HepG2 (cell line): Measurements from ENCODE around the gene NPR3. TPM values are rescaled to one million over a fixed set of nuclear protein-coding genes. Genes with fewer than 3 reads are reported as not detected.
A peak's percentile ranks its signal among the peaks of the same experiment; 100 is the strongest.

Source experiments
- ATAC-seq: fragments of 200-7000 bp; cut with Tn5 transposase; 3 replicates; pipeline ENCODE4 v1.9.1; 2020; ENCODE audit warnings: mild to moderate bottlenecking, moderate library complexity
- BruUV-seq: library from RNA; stranded (reverse); fragments of 400-500 nt; replicated peaks from 2 replicates; lab custom pipeline; 2021; lab: Mats Ljungman, UMichigan
- CTCF ChIA-PET: fragments of 300-600 bp; formaldehyde crosslinking; extraction: SDS; loops from one replicate; lab custom pipeline; 2021; ENCODE audit warnings: low total read pairs, inconsistent platforms, low intra/inter-chr PET ratio; lab: Yijun Ruan, JAX
- POLR2A ChIA-PET: fragments of 350-600 bp; sonication (Branson Sonifier 250); formaldehyde crosslinking; loops from one replicate; lab custom pipeline; 2020; ENCODE audit warnings: antibody characterized with exemption, inconsistent platforms; lab: Yijun Ruan, JAX
- DNase-seq: peaks from one replicate; pipeline ENCODE4 v3.0.0-alpha.2; 2015; ENCODE audit warnings: low spot score
- FAIRE-seq: peaks from 3 replicates; lab custom pipeline; 2011; peaks lifted over from hg19 to GRCh38; lab: Jason Lieb, UNC
- H2AFZ ChIP-seq: one replicate; pipeline ENCODE4 v1.6.1; 2011; ENCODE audit warnings: low read length, inconsistent platforms
- H3K27ac ChIP-seq: fragments of 300-600 bp; 3 replicates; pipeline ENCODE4 v1.8.0; 2011; ENCODE audit warnings: mixed run types, mild to moderate bottlenecking, mixed read lengths, low read length, inconsistent platforms; ENCODE audit not compliant: insufficient read depth; ENCODE audit errors: extremely low read length
- H3K27me3 ChIP-seq, 2 experiments: fragments of 200-600 bp in 1 of 2; 2 replicates in 1 of 2; 3 replicates in 1 of 2; pipeline versions ENCODE4 v1.6.0 to v1.8.0; 2011; ENCODE audit warnings: low read length in 2 of 2, mild to moderate bottlenecking in 2 of 2, moderate library complexity in 2 of 2, inconsistent platforms in 1 of 2; ENCODE audit not compliant: insufficient read depth in 2 of 2, control insufficient read depth in 1 of 2
- H3K36me3 ChIP-seq, 2 experiments: fragments of 200-600 bp in 1 of 2; replicated peaks in 1 of 2; 2 replicates in 1 of 2; 3 replicates in 1 of 2; pipeline versions ENCODE4 v1.5.1 to v1.8.0; 2011; ENCODE audit warnings: low read length in 2 of 2, inconsistent platforms in 1 of 2; ENCODE audit not compliant: insufficient read depth in 2 of 2, control insufficient read depth in 1 of 2
- H3K4me1 ChIP-seq: 2 replicates; pipeline ENCODE4 v1.5.1; 2012; ENCODE audit warnings: low read length, inconsistent platforms; ENCODE audit not compliant: insufficient read depth
- H3K4me2 ChIP-seq: 2 replicates; pipeline ENCODE4 v1.6.0; 2011; ENCODE audit warnings: low read depth, low read length, inconsistent platforms
- H3K4me3 ChIP-seq, 3 experiments: fragments of 200-600 bp in 1 of 3; sonication (generic), shearing (Covaris generic) in 1 of 3; replicated peaks in 1 of 3; 2 replicates each; pipeline ENCODE4 v1.5.1; 2011 to 2016; ENCODE audit warnings: low read length in 3 of 3, inconsistent platforms in 2 of 3, low read depth in 2 of 3, mild to moderate bottlenecking in 2 of 3, control low read depth in 1 of 3, mixed read lengths in 1 of 3; ENCODE audit not compliant: insufficient read depth in 1 of 3
- H3K79me2 ChIP-seq: one replicate; pipeline ENCODE4 v1.6.1; 2011; ENCODE audit warnings: low read length, inconsistent platforms; ENCODE audit not compliant: insufficient read depth
- H3K9ac ChIP-seq: 2 replicates; pipeline ENCODE4 v1.6.0; 2011; ENCODE audit warnings: mild to moderate bottlenecking, low read depth, low read length, inconsistent platforms; ENCODE audit not compliant: insufficient read depth
- H3K9me3 ChIP-seq: 2 replicates; pipeline ENCODE4 v1.5.1; 2012; ENCODE audit warnings: mild to moderate bottlenecking, low read length
- H4K20me1 ChIP-seq: 2 replicates; pipeline ENCODE4 v1.6.0; 2011; ENCODE audit warnings: inconsistent platforms, mild to moderate bottlenecking, low read length, moderate library complexity; ENCODE audit not compliant: insufficient read depth
- HMG20B ChIP-seq: conservative IDR thresholded peaks from 2 replicates; pipeline ENCODE4 v1.6.1; 2016; ENCODE audit warnings: missing genetic modification reagents, missing compliant biosample characterization
- PAF1 ChIP-seq: IDR thresholded peaks from 2 replicates; pipeline ENCODE4 v1.6.1; 2016; ENCODE audit warnings: missing genetic modification reagents, missing compliant biosample characterization
- SOX5 ChIP-seq: IDR thresholded peaks from 2 replicates; pipeline ENCODE4 v1.6.1; 2016; ENCODE audit warnings: borderline replicate concordance
- TCF12 ChIP-seq, 2 experiments: fragments of 450-650 bp in 1 of 2; sonication (generic) in 1 of 2; formaldehyde crosslinking in 1 of 2; IDR thresholded peaks; 2 replicates each; pipeline versions ENCODE4 v1.6.1 to v1.8.0; 2017 to 2022; ENCODE audit warnings: antibody characterized with exemption in 1 of 2, mild to moderate bottlenecking in 1 of 2, missing genetic modification reagents in 1 of 2, moderate library complexity in 1 of 2
- ZFP1 ChIP-seq: IDR thresholded peaks from 2 replicates; pipeline ENCODE4 v1.6.1; 2016
- ZNF383 ChIP-seq: sonication (generic); formaldehyde crosslinking; IDR thresholded peaks from 2 replicates; pipeline ENCODE4 v1.4.0; 2020; ENCODE audit warnings: missing genetic modification reagents, mild to moderate bottlenecking, borderline replicate concordance
- ZNF746 ChIP-seq: sonication (generic); formaldehyde crosslinking; IDR thresholded peaks from 2 replicates; pipeline ENCODE4 v1.8.0; 2022; ENCODE audit warnings: mild to moderate bottlenecking, missing genetic modification reagents
- WGBS: methylation state at CpG from one replicate; pipeline ENCODE4 v1.1.6; 2017; ENCODE audit warnings: low lambda C conversion rate; 5-methylcytosine and 5-hydroxymethylcytosine counted together
- in situ Hi-C: cut with HindIII; loops from 2 replicates; pipeline ENCODE4 v1.10.0; 2017; ENCODE audit warnings: low pct_unique_long_range_greater_than_20kb; ENCODE audit not compliant: extremely low pct_ligation_motif_present
- intact Hi-C: fragments of 100-400 bp; cut with micrococcal nuclease; formaldehyde crosslinking; loops from one replicate; pipeline ENCODE4 v1.10.0; 2022; ENCODE audit not compliant: unreplicated experiment
- polyA plus RNA-seq, 8 experiments: library from polyadenylated mRNA; depleted of rRNA in 3 of 8; stranded (reverse) in 7 of 8; unstranded in 1 of 8; fragments of >200 nt; fragmentation: Illumina TruSeq in 4 of 8; extraction: Trizol in 4 of 8; gene quantifications; 2 replicates each; pipeline versions ENCODE4 v1.2.1 to v1.2.3, GENCODE V29; 2011 to 2016; ENCODE audit warnings: low read depth in 4 of 8, missing spikeins in 1 of 8, mixed read lengths in 1 of 8; ENCODE audit not compliant: insufficient read depth in 1 of 8
- total RNA-seq, 5 experiments: library from RNA; depleted of rRNA; stranded (reverse); fragments of >200 nt; fragmentation: Illumina TruSeq; extraction: Trizol; gene quantifications; 2 replicates each; pipeline ENCODE4 v1.2.3, GENCODE V29; 2016; ENCODE audit warnings: low read depth in 1 of 5
- TF ChIP-seq, protein P1 (sequence below): sonication (generic); formaldehyde crosslinking; IDR thresholded peaks from 2 replicates; pipeline ENCODE4; 2020; ENCODE audit warnings: missing genetic modification reagents, mild to moderate bottlenecking, borderline replicate concordance
- TF ChIP-seq, protein P2 (sequence below): IDR thresholded peaks from 2 replicates; pipeline ENCODE4 v1.4.0; 2020; ENCODE audit warnings: mild to moderate bottlenecking, missing genetic modification reagents
- TF ChIP-seq, protein P3 (sequence below): sonication (generic); formaldehyde crosslinking; IDR thresholded peaks from 2 replicates; pipeline ENCODE4 v1.4.0; 2020; ENCODE audit warnings: low read depth, mild to moderate bottlenecking, missing genetic modification reagents
- TF ChIP-seq, protein P4 (sequence below): sonication (generic); formaldehyde crosslinking; IDR thresholded peaks from 2 replicates; pipeline ENCODE4 v1.5.1; 2020; ENCODE audit warnings: mild to moderate bottlenecking, moderate library complexity, missing genetic modification reagents

NPR3 gene
- total and polyA plus RNA-seq, 2 of the 13 experiments (the other 11 are each of a cell fraction or from before 2014, with no cell fraction given): 0.01 TPM; not detected in 1

DNA sequence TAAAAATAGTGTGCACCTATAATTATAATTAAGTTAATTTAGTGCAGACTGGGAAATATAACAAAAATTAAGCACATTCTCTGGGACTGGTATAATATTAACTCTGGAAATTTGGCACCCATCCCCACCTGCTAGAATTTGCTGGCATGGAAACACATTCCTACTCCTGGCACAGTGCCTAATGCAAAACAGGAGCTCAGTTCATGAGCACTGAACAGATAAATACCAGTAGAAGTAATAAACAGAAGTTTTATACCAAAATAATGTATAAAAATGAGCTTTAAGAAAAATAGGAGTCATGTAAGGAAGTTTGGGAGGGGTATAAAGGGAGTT, 23.7 kb upstream of the NPR3 start (continued):
- TF ChIP-seq, protein P1, sequence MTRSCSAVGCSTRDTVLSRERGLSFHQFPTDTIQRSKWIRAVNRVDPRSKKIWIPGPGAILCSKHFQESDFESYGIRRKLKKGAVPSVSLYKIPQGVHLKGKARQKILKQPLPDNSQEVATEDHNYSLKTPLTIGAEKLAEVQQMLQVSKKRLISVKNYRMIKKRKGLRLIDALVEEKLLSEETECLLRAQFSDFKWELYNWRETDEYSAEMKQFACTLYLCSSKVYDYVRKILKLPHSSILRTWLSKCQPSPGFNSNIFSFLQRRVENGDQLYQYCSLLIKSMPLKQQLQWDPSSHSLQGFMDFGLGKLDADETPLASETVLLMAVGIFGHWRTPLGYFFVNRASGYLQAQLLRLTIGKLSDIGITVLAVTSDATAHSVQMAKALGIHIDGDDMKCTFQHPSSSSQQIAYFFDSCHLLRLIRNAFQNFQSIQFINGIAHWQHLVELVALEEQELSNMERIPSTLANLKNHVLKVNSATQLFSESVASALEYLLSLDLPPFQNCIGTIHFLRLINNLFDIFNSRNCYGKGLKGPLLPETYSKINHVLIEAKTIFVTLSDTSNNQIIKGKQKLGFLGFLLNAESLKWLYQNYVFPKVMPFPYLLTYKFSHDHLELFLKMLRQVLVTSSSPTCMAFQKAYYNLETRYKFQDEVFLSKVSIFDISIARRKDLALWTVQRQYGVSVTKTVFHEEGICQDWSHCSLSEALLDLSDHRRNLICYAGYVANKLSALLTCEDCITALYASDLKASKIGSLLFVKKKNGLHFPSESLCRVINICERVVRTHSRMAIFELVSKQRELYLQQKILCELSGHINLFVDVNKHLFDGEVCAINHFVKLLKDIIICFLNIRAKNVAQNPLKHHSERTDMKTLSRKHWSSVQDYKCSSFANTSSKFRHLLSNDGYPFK (CRISPR knock-in tag): no peak
- TF ChIP-seq, protein P2, sequence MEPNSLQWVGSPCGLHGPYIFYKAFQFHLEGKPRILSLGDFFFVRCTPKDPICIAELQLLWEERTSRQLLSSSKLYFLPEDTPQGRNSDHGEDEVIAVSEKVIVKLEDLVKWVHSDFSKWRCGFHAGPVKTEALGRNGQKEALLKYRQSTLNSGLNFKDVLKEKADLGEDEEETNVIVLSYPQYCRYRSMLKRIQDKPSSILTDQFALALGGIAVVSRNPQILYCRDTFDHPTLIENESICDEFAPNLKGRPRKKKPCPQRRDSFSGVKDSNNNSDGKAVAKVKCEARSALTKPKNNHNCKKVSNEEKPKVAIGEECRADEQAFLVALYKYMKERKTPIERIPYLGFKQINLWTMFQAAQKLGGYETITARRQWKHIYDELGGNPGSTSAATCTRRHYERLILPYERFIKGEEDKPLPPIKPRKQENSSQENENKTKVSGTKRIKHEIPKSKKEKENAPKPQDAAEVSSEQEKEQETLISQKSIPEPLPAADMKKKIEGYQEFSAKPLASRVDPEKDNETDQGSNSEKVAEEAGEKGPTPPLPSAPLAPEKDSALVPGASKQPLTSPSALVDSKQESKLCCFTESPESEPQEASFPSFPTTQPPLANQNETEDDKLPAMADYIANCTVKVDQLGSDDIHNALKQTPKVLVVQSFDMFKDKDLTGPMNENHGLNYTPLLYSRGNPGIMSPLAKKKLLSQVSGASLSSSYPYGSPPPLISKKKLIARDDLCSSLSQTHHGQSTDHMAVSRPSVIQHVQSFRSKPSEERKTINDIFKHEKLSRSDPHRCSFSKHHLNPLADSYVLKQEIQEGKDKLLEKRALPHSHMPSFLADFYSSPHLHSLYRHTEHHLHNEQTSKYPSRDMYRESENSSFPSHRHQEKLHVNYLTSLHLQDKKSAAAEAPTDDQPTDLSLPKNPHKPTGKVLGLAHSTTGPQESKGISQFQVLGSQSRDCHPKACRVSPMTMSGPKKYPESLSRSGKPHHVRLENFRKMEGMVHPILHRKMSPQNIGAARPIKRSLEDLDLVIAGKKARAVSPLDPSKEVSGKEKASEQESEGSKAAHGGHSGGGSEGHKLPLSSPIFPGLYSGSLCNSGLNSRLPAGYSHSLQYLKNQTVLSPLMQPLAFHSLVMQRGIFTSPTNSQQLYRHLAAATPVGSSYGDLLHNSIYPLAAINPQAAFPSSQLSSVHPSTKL: no peak

DNA sequence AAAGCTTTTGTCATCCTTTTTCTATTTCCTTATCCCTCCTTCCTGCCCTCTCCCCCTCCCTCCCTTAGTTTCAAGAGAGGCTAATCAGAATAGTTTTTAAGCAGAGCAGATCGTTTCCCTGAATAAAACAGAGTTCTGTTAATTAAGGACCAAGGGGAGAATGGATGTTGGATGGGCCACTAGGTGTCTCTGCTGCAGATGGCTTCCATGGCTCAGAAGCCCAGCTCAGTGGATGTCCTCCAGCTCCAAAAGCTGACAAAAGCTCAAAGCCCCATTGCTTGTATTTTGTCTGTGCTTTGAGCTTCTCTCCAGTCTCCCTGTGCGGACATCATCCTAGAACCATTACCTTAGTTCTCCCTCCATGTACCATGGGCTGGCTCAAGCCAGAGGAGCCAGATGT, 21.0 kb upstream of the NPR3 start:
- H3K27ac ChIP-seq: no peak overlapping the region
- ATAC-seq: peak; percentile 71
- POLR2A ChIA-PET: no interaction called here
- WGBS: 23% methylated on average over 2 of the region's 2 CpGs
- in situ Hi-C loops (no loop called here), intact Hi-C loops (loop anchor here (5.0 kb wide), 1 partner anchor 227 kb away; no protein-coding TSS in a partner anchor)
- CTCF ChIA-PET: no interaction called here
- no peaks in the 10 kb centered on the region for H3K9me3 ChIP-seq
- H3K9ac ChIP-seq: no peak overlapping the region
- H3K27me3 ChIP-seq: no peaks in the 10 kb centered on the region; a peak in 1 of 5 replicates
- no peak overlapping the region for H3K4me2 ChIP-seq
- peak; percentile 57 for FAIRE-seq
- no TSS peak for BruUV-seq
- no peak overlapping the region for H3K4me3 ChIP-seq
- no peaks in the 10 kb centered on the region for H4K20me1 ChIP-seq
- H3K36me3 ChIP-seq: no peaks in the 10 kb centered on the region
- H3K4me1 ChIP-seq: no peaks in the 10 kb centered on the region
- no peaks in the 10 kb centered on the region for H3K79me2 ChIP-seq
- H2AFZ ChIP-seq: no peak overlapping the region
- DNase-seq: peak; percentile 3
- TF ChIP-seq TCF12 (IDR thresholded peaks at IDR 0.05) (no peak), TCF12 (CRISPR knock-in tag; IDR thresholded peaks at IDR 0.05) (no peak), ZNF746 (CRISPR knock-in tag) (no peak), PAF1 (CRISPR knock-in tag) (no peak), HMG20B (CRISPR knock-in tag) (no peak), SOX5 (CRISPR knock-in tag) (no peak), ZNF383 (CRISPR knock-in tag) (no peak), ZFP1 (no peak)
- TF ChIP-seq, protein P3, sequence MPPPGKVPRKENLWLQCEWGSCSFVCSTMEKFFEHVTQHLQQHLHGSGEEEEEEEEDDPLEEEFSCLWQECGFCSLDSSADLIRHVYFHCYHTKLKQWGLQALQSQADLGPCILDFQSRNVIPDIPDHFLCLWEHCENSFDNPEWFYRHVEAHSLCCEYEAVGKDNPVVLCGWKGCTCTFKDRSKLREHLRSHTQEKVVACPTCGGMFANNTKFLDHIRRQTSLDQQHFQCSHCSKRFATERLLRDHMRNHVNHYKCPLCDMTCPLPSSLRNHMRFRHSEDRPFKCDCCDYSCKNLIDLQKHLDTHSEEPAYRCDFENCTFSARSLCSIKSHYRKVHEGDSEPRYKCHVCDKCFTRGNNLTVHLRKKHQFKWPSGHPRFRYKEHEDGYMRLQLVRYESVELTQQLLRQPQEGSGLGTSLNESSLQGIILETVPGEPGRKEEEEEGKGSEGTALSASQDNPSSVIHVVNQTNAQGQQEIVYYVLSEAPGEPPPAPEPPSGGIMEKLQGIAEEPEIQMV (CRISPR knock-in tag): no peak
- TF ChIP-seq, protein P4, sequence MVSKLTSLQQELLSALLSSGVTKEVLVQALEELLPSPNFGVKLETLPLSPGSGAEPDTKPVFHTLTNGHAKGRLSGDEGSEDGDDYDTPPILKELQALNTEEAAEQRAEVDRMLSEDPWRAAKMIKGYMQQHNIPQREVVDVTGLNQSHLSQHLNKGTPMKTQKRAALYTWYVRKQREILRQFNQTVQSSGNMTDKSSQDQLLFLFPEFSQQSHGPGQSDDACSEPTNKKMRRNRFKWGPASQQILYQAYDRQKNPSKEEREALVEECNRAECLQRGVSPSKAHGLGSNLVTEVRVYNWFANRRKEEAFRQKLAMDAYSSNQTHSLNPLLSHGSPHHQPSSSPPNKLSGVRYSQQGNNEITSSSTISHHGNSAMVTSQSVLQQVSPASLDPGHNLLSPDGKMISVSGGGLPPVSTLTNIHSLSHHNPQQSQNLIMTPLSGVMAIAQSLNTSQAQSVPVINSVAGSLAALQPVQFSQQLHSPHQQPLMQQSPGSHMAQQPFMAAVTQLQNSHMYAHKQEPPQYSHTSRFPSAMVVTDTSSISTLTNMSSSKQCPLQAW: no peak
